ENCODE data around the gene SMYD3.

DNA sequence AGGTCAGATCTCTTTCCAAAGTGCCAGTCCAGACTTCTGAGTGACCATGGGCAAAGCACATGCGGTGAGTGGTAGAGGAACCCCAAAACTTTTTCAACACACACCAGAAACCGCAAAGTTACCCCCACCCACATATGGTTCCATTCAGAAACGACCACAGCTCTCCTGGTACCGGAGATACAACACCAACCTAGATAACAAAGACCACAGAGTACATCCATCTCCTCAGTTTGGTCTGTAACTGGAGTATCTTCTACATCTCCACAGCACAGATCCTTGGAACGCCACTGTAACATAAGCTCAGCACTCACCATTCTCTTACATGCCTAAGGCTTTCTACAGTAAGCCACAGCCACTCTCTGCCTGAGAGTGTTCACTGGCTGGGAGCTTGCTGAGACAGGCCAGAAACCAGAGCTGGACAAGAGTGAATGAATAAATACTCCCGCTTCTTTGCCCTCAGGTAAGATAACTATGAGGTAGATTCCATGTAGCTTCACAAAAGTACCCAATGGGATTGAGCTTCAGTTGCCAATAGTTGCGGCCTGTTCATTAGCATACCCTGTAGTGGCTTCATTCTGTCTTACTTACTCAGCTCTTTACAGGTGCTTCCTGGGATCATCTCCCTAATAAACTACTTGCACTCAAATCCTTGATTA is 81.8 kb downstream of the SMYD3 start:
- TF ChIP-seq CTCF (IDR thresholded peaks at IDR 0.05) (no peak), POLR2A (IDR thresholded peaks at IDR 0.05; ENCODE audit: low read depth) (no peak)
